ENCODE data around the gene EMC8. TPM values are rescaled to one million over a fixed set of nuclear protein-coding genes. Genes with fewer than 3 reads are reported as not detected.

The EMC8 gene
- total and polyA plus RNA-seq, 2 of the 8 experiments (the other 6 are each of a cell fraction or from before 2014, with no cell fraction given) = 52.2 to 69.7 TPM

GRCh38 chr16:85731179-85731578 is 68.2 kb downstream of the EMC8 start:
- WGBS, 2 experiments (ENCODE audit: extremely low coverage in 1 of 2, insufficient coverage in 1 of 2, insufficient read length in 1 of 2, insufficient replicate concordance in 2 of 2, low coverage in 1 of 2, low lambda C conversion rate in 2 of 2, missing lambda C conversion rate in 1 of 2) = 91% methylated on average over 5 of the region's 5 CpGs; no CpG with 5 or more reads in 1 of the 2 experiments
- CTCF ChIA-PET (ENCODE audit: partially characterized antibody) = interaction anchor here (0.6 to 2.4 kb wide), 5 partner anchors 10 to 115 kb away, joined by 3 to 5 read pairs (median 4); no protein-coding TSS in a partner anchor

More at GRCh38 chr16:85731179-85731578, 68.2 kb downstream of the EMC8 start:
- Histone ChIP-seq H3K9ac (replicated peaks in 1 of 4; ENCODE audit: extremely low read depth in 1 of 4, low read depth in 3 of 4, low read length in 3 of 4) (no peak overlapping the region), H2BK15ac (ENCODE audit: low read length) (no peak overlapping the region), H2BK20ac (ENCODE audit: low read length) (no peak overlapping the region), H3K14ac (ENCODE audit: insufficient read length) (no peak overlapping the region), H3K79me2 (ENCODE audit: control insufficient read depth in 1 of 2, insufficient read depth in 2 of 2, low read length in 2 of 2) (no peaks in the 10 kb centered on the region), H3K23ac (ENCODE audit: insufficient read length) (no peak overlapping the region), H2BK120ac (replicated peaks; ENCODE audit: low read depth, low read length) (no peak overlapping the region), H3K27me3 (replicated peaks in 1 of 4; ENCODE audit: control insufficient read depth in 3 of 4, extremely low read depth in 1 of 4, insufficient read depth in 3 of 4, low read length in 3 of 4) (no peaks in the 10 kb centered on the region; a peak in 2 of 7 replicates), H3K23me2 (ENCODE audit: low read depth, low read length) (peaks cover 3% of the 10 kb centered on the region; the same call in 1 of the 2 replicates), H4K91ac (replicated peaks; ENCODE audit: insufficient read length, low read length) (no peak overlapping the region), H3K18ac (ENCODE audit: extremely low read depth, low read length) (no peak overlapping the region), H3K9me3 (ENCODE audit: insufficient read depth in 2 of 2, low read depth in 1 of 2, low read length in 1 of 2) (no peaks in the 10 kb centered on the region), H4K20me1 (replicated peaks in 1 of 2; ENCODE audit: control insufficient read depth in 1 of 2, insufficient read depth in 2 of 2, low read length in 2 of 2) (peaks cover under 1 to 8% of the 10 kb centered on the region in 2 experiments), H2AK5ac (ENCODE audit: low read depth, low read length) (no peak overlapping the region; the same call in 1 of the 2 replicates), H4K5ac (ENCODE audit: insufficient read length, low read depth, low read length) (no peak overlapping the region), H3K4me1 (replicated peaks in 1 of 4; ENCODE audit: control insufficient read depth in 3 of 4, insufficient read depth in 4 of 4, low read length in 3 of 4) (peaks cover 3 to 14% (median 11%) of the 10 kb centered on the region in 4 experiments), H3K4me3 (ENCODE audit: extremely low read depth in 1 of 4, insufficient read depth in 2 of 4, low read depth in 3 of 4, low read length in 4 of 4) (no peak overlapping the region), H3K27ac (ENCODE audit: low read depth, low read length) (no peak overlapping the region), H3K4ac (replicated peaks; ENCODE audit: insufficient read length, low read depth, low read length) (no peak overlapping the region), H2BK5ac (ENCODE audit: low read depth, low read length) (no peak overlapping the region), H2BK12ac (ENCODE audit: low read depth, low read length) (no peak overlapping the region), H4K8ac (ENCODE audit: extremely low read depth, insufficient read depth, low read length) (no peak overlapping the region; the same call in 1 of the 2 replicates), H2AFZ (ENCODE audit: low read length) (no peak overlapping the region), H3K4me2 (ENCODE audit: insufficient read depth in 1 of 2, low read depth in 2 of 2, low read length in 2 of 2) (no peak overlapping the region), H3K79me1 (ENCODE audit: low read depth, low read length) (no peaks in the 10 kb centered on the region), H3K56ac (replicated peaks; ENCODE audit: insufficient read length, low read depth, low read length) (no peak overlapping the region), H3K36me3 (ENCODE audit: control insufficient read depth in 2 of 4, insufficient read depth in 4 of 4, low read length in 3 of 4) (no peaks in the 10 kb centered on the region)
- TF ChIP-seq JUN (IDR thresholded peaks at IDR 0.05; ENCODE audit: low read depth, low read length) (no peak), YY1 (IDR thresholded peaks at IDR 0.05; ENCODE audit: low read depth, low read length) (no peak), EGR1 (IDR thresholded peaks at IDR 0.05; ENCODE audit: borderline replicate concordance, low read depth, low read length) (no peak), SUZ12 (IDR thresholded peaks at IDR 0.05; ENCODE audit: low read length) (no peak), ATF2 (IDR thresholded peaks at IDR 0.05; ENCODE audit: low read length) (no peak), CBX8 (IDR thresholded peaks at IDR 0.05; ENCODE audit: borderline replicate concordance, low read depth, low read length) (no peak), TAF1 (IDR thresholded peaks at IDR 0.05; ENCODE audit: low read depth, low read length) (no peak), EP300 (IDR thresholded peaks at IDR 0.05; ENCODE audit: borderline replicate concordance in 1 of 2, low read depth in 2 of 2, low read length in 2 of 2) (no peak), SP1 (IDR thresholded peaks at IDR 0.05; ENCODE audit: low read depth, low read length) (no peak), TAF7 (optimal IDR thresholded peaks at IDR 0.05; ENCODE audit: borderline replicate concordance, low read depth, low read length) (no peak), TEAD4 (IDR thresholded peaks at IDR 0.05; ENCODE audit: low read depth, low read length) (no peak)
- FAIRE-seq (no peak), DNase-seq (ENCODE audit: low read depth in 1 of 2, low spot score in 2 of 2) (no peak)
- POLR2A ChIA-PET (ENCODE audit: partially characterized antibody) = no interaction called here

All from H1 (cell line).